ENCODE measurements around the gene TRERF1.

Gene TRERF1

GRCh38 chr6:42375007-42375635 is 76.6 kb downstream of the TRERF1 start:
- no peak for DNase-seq (ENCODE audit: low read depth)
- no peak overlapping the region for H3K4me3 ChIP-seq (ENCODE audit: low read length)
- TF ChIP-seq CTCF (conservative IDR thresholded peaks at IDR 0.05; ENCODE audit: low read length): no peak

- no peak for DNase-seq (ENCODE audit: low read depth)
- no peak for TF ChIP-seq CTCF (conservative IDR thresholded peaks at IDR 0.05; ENCODE audit: low read length)
- no peak overlapping the region for H3K4me3 ChIP-seq (ENCODE audit: low read length)
These were observed 77.6 kb downstream of the TRERF1 start for GRCh38 chr6:42374018-42374669.

GRCh38 chr6:42372699-42373098 is 79.0 kb downstream of the TRERF1 start:
- no peak overlapping the region for H3K4me3 ChIP-seq (ENCODE audit: low read length)
- no peak for TF ChIP-seq CTCF (conservative IDR thresholded peaks at IDR 0.05; ENCODE audit: low read length)
- DNase-seq (ENCODE audit: low read depth): no peak

GRCh38 chr6:42370323-42370985 is 81.3 kb downstream of the TRERF1 start:
- DNase-seq (ENCODE audit: low read depth): no peak
- H3K4me3 ChIP-seq (ENCODE audit: low read length): no peak overlapping the region
- no peak for TF ChIP-seq CTCF (conservative IDR thresholded peaks at IDR 0.05; ENCODE audit: low read length)

GRCh38 chr6:42369568-42369967 is 82.2 kb downstream of the TRERF1 start:
- TF ChIP-seq CTCF (conservative IDR thresholded peaks at IDR 0.05; ENCODE audit: low read length): no peak
- DNase-seq (ENCODE audit: low read depth): no peak
- H3K4me3 ChIP-seq (ENCODE audit: low read length): no peak overlapping the region

- H3K4me3 ChIP-seq (ENCODE audit: low read length): no peak overlapping the region
- DNase-seq (ENCODE audit: low read depth): no peak
- no peak for TF ChIP-seq CTCF (conservative IDR thresholded peaks at IDR 0.05; ENCODE audit: low read length)
These were observed 83.5 kb downstream of the TRERF1 start for GRCh38 chr6:42368181-42368580.
